Measurements from ENCODE around the gene PPP1R12B.

PPP1R12B gene

GRCh38 chr1:202348509-202349205, at the start of gene PPP1R12B:
PPP1R12B (plus strand) TSS chr1:202348699; CDS start chr1:202348852, 153 bp downstream.
- peak; percentile 98 for DNase-seq (ENCODE audit: low spot score)

DNA sequence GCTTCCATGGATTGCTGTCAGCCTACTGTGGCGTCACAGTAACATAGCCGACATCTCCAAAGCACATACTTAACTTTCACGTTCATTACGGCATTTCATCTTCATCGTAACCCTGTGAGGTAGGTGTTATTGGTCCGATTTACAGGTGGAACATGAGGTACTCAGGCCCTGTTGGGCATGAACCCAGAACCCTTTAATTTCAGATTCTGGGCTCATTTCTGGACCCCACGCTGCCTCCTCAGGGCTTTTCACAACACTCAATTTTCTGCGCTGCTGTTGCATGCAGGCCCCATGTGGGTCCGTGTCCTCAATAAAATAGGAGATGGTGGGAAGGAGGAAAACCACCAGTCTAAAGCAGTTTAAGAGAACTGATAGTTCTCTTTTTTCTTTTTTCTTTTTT, 46.3 kb upstream of the PPP1R12B start:
- no peak for DNase-seq (ENCODE audit: low spot score)

DNA sequence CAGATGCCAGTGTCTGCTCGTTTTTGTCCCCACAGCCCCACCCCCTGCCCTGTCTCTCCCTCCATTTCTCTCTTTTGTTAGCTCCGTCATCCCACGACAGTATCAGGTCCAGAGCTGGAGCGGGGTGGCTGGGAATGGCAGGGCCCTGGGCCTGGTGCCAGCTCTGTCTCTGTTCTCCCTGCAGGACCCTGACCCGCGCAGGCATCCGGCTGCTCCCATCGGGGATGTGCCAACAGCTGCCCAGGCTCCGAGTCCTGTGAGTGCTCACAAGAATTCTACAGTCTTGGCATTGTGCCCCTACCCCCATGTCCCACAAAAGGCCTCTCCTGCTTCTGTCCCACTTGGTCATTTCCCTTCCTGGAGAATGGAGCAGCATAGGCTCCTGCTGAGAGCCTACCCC, 44.1 kb upstream of the PPP1R12B start:
- no peak for DNase-seq (ENCODE audit: low spot score)

DNA sequence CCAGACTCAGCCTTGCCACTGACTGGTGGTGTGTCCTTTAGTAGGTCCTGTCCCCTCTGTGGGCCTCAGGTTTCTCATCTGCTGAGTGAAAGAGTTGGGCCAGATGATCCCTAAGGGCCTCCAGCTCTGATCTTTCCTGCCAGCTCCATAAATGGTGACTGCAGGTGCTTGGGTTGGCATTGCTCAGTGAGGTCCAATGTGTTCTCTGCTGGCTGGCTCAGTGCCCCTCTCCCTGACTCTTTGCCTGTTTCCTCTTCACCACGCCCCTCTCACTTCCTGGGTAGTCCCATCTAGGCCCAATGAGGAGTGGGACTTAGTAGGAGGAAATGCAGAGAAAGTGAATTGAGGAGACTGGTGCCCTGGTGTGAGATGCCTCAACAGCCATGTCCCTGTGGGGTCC, 43.3 kb upstream of the PPP1R12B start:
- no peak for DNase-seq (ENCODE audit: low spot score)

DNA sequence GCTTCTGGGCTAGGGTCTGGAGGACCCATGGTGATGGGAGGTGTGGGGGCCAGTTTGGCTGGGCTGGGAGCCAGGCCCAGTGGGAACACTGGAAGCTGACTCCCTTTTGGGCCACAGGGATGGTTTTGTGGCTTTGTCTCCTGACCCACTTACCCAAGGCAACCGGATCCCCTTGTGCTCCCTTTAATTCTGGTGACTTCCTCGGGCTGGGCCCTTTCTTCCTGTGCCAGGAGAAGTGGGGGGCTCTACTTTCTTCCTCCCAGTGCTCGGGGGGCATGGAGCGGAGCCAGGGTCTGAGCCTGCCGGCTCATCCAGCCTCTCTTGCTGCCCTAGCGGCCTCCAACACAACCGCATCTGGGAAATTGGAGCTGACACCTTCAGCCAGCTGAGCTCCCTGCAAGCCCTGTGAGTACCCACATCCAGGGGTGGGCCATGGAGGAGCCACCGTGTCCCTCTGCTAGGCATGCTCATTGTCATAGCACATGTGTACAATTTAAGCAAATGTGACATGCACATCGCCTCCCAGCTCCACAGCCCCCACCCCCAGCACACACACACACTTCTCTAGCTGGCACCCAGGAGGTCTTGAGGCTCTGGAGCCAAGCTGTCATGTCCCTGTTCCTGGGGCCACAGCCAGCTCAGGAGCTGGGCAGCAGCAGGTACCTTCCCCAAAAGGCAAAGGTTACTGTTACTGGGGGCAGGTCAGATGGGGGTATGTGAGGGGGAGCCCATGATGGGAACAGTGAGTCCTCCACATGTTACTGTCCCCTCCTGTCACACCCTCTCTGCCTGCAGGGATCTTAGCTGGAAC, 41.8 kb upstream of the PPP1R12B start:
- DNase-seq (ENCODE audit: low spot score): no peak

DNA sequence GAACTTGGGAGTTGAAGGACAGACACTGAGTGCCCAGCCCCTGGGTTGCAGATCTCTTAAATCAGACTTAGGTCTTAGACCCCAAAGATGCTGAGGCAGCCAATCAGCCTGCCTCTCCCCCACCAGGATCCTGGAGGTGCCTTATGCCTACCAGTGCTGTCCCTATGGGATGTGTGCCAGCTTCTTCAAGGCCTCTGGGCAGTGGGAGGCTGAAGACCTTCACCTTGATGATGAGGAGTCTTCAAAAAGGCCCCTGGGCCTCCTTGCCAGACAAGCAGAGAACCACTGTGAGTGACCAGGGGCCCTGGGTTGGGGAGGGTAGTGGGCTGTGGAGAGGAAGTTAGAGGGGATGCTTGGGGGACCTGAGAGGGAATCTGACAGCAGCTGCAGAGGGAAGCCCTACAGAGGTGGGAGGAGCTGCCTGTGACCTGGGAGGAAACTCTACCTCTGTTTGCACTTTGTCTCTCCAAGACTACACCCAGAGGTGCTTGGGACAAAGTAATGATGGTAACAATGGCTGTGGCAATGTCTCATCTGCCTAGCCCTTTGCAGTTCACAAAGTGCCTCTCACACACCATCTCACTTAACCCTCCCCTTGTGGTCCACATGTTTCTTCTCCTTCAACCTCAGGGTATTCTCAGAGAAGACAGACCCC, 38.3 kb upstream of the PPP1R12B start:
- no peak for DNase-seq (ENCODE audit: low spot score)

DNA sequence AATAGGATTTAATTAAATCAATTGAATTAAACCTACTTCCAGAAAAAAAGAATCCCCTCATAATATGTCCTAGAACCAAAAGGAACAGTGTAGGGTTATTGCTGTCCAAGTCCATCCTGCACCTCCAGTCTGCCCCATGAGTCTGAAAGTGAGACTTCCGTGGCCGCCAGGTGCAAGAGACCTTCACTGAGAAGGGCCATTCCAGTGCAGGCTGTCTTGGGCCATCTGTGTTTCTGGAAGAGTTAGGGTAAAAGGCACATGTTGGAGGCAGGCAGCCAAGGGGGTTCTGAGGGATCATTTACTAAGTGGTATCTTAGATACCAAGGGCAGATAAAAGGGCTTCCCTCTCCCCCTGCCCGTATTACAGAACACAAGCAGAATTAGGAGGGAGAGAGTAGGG, 37.8 kb upstream of the PPP1R12B start:
- no peak for DNase-seq (ENCODE audit: low spot score)

DNA sequence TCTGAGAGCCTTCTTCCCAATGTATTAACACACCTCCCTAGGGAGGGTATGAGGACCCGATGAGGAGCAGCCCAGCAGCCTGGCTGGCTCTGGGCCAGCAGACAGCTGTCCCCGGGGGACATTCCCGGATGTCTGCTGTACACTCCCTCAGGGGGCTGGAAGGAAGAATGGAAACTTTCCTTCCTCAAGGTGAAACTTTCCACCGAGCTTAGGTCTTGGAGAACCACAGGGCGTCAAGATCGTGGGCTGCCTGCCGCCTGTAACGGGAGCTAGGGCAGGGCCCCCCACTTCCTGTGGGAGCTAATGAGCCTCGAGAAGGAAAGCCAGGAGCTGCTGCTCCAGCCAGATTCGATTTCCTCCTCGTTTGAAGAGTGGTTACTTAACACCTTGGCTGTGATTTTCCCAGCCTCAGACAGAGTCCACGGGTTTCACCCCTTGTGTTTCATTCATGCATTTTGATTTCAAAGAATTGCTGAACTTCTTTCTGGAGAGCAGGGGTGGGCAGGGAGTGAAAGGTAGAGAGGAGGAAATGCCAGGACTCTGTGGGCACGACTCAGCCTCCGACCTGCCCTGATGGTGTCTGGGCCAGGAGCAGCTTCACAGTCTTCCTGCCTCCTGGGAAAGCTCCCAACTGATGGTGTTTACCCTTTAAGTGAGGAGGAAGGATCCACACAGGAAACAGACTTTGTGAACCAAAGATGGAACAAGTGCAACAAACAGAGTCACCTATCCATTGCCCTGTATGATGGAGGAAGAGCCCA, 36.4 kb upstream of the PPP1R12B start:
- DNase-seq (ENCODE audit: low spot score): no peak

- peak; percentile 85 for DNase-seq (ENCODE audit: low spot score)
Observed at GRCh38 chr1:202315576-202316168, 32.8 kb upstream of the PPP1R12B start.

- DNase-seq (ENCODE audit: low spot score): no peak
Observed at GRCh38 chr1:202316186-202316585, 32.3 kb upstream of the PPP1R12B start.

GRCh38 chr1:202317941-202318925, 30.3 kb upstream of the PPP1R12B start:
- no peak for DNase-seq (ENCODE audit: low spot score)

DNA sequence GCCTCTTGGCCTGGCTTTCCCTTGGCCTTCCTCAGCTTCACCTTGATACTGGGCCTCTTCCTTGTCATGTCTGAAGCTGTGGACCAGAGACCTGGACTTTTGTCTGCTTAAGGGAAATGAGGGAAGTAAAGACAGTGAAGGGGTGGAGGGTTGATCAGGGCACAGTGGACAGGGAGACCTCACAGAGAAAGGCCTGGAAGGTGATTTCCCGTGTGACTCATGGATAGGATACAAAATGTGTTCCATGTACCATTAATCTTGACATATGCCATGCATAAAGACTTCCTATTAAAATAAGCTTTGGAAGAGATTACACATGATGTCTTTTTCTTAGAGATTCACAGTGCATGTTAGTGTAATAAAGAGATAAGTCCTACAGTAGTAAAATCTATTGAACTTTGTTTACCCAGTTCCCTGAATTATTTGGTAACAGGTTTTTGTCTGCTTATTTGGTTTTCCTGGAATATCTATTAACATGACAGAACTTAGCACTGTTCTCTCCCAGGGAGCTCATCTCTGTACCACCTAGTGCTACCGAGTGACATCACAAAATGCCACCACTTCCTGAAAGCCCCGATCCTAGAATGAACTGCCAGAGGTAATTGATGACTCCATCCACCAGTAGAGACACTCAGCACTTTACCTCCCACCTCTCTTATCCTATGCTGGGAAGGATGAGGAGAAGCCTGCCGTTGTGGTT, 29.0 kb upstream of the PPP1R12B start:
- no peak for DNase-seq (ENCODE audit: low spot score)

DNA sequence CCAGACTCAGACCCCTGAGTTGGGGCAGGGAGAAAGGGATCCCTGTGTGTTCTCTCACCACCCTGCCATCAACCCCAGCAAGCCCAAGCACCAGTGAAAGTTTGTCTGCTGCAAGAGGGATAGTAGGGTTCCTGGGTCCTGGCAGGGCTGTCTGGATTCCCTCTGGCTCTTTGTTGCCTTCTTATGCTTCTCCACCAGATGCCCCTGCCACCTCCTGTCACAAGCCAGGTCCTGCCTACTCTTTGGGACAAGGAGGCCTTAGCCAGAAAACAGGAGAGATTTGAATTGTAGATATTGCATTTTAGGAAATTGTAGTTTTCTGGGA, 28.5 kb upstream of the PPP1R12B start:
- DNase-seq (ENCODE audit: low spot score): no peak

GRCh38 chr1:202323731-202324130, 24.8 kb upstream of the PPP1R12B start:
- DNase-seq (ENCODE audit: low spot score): no peak

GRCh38 chr1:202324646-202325045, 23.9 kb upstream of the PPP1R12B start:
- DNase-seq (ENCODE audit: low spot score): peak; percentile 5

- DNase-seq (ENCODE audit: low spot score): no peak
Observed at GRCh38 chr1:202329891-202330290, 18.6 kb upstream of the PPP1R12B start.

DNA sequence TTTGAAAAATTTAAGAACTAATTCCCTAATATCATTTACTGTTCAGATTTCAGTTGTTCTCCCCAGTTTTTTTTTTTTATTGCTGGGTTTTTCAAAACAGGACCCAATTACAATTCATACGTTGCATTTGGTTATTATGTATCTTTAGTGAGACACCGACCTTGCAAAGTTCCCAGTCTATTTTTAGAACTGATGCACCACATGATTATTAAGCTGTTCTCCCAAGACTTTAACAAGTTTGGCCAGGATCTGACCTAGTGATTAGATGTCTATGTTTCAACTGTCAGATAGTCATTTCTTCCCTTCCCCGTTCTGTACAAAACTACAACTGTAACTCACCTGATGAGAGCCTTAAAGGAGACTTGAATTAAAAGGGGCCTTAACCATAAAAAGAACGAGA, 14.6 kb upstream of the PPP1R12B start:
- DNase-seq (ENCODE audit: low spot score): no peak

- no peak for DNase-seq (ENCODE audit: low spot score)
Observed at GRCh38 chr1:202343652-202344349, 4.7 kb upstream of the PPP1R12B start.

DNA sequence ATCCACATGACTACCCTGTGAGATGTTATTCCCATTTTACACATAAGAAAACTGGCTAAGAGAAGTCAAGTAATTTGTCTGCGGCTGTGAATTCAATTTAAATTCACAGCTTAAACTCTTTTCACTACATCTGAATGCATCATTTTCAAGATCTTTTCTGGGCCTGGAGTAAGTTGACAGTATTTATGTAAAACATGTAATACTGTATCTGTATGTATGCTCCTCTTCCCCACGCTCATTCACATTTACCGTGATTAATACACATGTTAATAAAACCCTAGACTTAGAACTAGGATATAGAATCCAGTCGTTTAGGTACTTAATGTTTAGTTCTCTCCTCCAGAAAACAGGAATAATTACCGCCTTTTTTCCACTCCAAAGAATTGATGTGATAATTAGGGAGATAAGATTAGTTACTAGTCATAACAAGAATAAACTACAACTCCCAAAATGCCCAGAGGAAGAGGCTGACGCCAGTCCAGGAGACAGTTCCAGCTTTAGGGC, 442 bp upstream of the PPP1R12B start:
- DNase-seq (ENCODE audit: low spot score): no peak

Measured in ecto neural progenitor cell (in vitro differentiated cells).